RKO (cell line): ENCODE results near the gene PTBP3.

Experiments
- DNase-seq: peaks from one replicate; pipeline ENCODE4 v3.0.0-alpha.2; 2016; ENCODE audit warnings: low spot score

The PTBP3 gene

DNA sequence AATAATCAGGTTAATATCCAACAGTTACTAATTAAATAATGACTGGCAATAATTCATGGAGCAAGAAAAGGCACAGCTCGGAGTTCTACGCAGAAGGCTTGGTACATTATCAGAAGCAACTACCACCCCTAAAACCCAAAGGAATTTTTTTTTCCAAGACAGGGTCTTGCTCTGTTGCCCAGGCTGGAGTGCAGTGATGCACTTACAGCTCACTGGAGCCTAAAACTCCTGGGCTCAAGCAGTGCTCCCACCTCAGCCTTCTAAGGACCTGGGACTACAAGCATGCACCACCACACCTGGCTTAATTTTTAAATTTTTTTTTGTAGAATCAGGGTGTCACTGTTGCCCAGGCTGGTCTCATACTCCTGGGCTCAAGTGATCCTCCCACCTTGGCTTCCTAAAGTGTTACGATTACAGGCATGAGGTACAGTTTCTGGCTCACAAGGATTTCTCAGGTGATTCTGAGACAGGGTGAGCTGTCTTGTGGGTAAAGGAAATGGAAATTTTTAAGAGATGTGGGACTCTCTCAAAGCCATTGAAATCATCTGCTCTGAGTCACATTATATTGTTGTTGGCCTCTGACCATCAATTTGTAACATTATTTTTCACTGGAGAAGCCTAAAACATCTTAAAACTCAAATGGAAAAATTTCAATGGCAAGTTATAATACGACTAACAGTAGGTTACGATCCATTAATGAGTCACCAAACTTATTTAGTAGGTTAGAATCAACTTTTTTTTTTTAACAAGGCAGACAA, 26.8 kb upstream of the PTBP3 start:
- DNase-seq: no peak

DNA sequence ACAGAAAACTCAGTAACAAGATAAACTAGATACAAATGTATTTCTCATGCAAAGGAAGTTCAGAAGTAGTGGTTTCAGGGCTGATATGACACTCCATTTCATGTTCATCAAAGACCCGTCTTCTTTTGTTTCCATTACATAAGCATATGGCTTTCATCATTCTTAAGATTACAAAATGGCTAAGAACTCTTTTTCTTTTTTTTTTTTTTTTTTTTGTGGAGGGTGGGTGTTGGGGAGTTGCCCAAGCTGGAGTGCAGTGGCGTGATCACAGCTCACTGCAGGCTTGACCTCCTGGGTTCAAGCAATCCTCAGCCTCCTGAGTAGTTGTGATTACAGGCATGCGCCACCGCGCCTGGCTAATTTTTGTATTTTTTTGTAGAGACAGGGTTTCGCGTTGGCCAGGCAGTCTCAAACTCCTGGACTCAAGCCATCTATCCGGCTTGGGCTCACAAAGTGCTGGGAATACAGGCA, 22.0 kb upstream of the PTBP3 start:
- DNase-seq: no peak

DNA sequence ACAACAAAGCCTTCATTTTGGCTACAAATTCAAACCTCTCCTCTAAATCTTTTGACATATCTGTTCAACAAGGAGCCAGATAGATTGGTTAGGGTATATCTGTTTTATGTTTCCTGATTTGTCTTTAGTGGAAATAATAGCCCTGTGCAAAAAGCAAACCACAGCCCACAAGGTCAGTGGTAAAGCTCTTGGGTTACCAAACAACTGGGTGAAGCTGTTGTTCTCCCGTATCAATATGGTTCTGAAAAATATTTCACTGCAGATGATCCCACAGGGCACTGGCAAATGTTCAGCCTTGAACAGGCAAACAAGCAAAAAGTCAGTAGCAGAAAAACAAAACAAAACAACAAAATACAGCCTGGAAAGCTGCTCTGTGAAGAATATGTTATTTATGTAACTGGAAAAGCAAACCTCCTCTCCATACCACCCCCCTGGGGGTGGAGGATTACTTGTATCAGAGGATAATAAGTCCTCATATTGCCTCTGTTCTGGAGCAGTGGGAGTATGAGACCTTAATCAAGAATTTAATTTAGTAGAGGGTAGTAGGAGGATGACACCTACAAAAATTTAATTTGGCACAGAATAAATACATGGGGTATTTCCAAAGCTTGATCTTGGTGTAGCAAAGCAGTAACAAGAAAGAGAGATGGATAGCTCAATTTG, 20.8 kb upstream of the PTBP3 start:
- no peak for DNase-seq

DNA sequence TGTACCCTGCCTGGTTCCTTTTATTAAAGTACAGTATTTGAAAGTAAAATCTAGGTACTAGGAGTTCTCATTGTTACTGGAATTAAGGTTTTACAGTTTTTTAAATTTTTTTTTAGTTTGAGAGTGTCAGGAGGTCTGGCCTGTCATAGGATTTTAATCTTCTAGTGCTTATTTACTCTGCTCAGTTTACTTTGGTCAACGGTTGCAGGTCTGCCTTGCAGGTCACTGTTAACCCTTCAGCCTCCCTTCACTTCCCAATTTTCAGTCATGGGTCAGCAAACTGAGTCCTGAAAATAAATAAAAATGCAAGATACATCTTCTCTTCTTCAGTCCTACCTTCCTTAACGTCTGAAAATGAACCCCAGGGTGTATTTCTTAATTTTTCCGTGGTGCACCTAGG, 18.8 kb upstream of the PTBP3 start:
- no peak for DNase-seq

DNA sequence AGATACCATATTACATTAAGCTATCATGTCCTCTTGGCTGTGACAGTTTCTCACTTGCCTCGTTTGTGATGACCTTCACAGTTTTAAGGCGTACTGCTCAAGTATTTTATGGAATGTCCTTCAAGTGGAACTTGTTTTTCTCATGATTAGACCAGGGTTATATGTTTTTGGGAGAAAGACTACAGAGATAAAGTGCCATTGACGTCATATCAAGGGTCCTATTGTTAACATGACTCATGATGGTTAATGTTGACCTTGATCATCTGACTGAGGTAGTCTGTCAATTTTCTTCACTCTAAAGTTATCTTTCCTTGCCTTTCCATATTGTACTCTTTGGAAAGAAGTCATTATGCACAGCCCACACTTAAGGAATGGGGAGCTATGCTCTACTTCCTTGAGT, 17.8 kb upstream of the PTBP3 start:
- DNase-seq: no peak

DNA sequence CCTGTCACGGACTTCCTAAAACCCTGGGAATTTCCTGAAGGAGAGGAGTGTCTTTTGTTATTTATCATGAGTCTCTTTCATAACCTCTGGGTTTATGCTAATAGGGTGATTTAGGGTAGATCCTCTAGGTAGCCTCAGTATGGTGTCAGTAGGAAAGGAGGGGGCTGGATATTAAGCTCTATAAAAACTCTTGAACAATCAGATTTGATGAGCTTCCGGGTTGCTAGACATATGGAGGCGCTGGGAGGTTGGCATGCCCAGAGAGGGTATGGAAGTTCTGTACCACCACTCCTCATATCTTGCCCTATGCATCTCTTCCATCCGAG, 15.6 kb upstream of the PTBP3 start:
- DNase-seq: no peak

DNA sequence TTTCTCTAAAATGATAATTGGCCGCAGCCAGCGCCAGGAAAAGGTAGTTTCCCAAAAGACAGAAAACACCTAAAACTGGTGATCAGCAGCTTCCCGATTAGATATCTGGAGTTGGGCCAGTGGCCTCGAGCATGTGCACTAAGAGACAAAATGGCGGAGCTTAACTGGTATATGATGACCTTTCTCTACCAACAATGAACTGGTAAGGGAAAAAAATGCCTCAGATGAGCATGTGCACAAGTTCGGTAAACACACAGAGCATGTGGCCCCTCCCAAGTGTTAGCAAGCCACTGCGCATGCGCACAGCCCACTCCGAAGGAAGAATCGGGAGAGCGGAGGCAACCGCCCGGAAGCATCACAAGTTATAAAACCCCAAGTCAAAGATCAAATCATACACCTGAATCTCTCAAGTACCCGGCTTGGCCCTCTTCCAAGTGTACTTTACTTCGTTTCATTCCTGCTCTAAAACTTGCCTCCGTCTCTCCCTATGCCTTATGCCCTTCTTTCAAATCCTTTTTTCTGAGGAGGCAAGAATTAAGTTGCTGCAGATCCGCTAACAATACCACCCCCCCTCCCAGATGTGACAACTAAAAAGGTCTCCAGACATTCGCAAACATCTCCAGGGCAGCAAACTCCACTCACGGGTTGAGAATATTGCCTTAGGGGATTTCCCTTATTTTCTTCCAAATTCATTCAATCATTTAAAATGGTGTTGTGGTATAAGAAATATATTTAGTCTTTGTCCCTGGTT, 15.0 kb upstream of the PTBP3 start:
- DNase-seq: no peak

DNA sequence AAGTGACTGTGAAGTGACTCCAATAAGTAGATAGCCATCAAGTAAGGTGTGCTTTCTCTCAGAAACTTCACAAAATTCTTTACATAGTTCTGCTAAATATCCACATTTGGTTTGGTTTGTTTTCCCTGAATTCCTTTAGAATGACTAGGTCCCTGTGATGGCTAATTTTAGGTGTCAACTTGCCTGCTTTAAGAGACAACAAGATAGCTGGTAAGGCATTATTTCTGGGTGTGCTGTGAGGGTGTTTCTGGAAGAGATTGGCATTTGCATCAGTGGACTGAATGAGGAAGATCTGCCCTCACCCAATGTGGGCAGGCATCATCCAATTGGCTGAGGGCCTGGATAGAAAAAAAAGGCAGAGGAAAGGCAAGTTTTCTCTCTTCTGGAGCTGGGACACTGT, 8.3 kb upstream of the PTBP3 start:
- DNase-seq: no peak

DNA sequence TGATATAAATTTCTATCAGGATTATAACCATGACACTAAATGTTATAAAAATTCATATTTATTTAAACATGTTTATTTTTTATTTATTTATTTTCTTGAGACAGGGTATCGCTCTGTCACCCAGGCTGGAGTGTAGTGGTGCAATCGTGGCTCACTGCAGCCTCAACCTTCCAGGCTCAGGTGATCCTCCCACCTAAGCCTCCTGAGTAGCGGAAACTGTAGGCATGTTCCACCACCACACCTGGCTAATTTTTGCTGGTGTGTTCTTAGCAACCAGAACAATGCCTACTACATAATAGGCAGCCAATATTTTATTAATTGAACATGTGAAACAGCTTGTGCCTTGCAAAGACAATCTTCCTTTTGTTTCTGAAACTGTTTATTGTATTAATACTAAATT, 6.5 kb upstream of the PTBP3 start:
- DNase-seq: no peak

DNA sequence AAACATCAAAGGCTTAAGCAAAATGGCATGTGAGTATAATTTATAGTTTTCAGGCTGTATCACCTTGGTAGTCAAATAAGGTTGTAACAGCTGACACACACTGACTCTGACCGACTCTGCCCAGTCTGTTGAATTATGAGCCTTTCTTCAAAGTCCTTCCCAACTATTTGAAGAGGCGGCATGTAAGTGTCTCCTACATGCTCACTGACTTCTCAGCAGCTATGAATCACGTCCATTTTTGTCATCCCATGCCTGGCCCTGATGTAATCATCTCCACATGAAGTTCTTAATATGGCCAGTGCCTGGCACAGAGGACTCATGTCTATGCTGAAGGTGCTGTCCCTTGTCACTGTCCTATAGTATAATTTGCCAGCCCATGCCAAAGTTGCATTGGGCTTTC, 5.1 kb upstream of the PTBP3 start:
- peak; percentile 90 for DNase-seq

DNA sequence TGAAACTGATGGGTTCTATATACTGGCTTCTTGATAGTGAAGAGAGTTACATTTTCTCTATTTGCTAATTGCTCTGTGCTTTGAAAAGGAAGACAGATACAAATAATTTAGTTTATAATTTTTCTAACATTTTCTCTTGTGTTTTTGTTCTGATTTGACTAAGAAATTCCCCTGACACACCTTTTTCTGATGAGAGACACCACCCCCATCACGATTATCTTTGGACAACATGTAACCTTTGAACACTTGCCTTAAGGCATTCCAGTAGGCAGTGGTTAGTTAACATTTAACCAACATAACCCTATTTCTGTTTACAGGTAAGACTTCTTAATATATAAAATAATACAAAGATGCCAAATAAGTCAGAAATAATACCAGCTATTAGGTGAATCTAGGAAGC, 4.1 kb upstream of the PTBP3 start:
- no peak for DNase-seq

DNA sequence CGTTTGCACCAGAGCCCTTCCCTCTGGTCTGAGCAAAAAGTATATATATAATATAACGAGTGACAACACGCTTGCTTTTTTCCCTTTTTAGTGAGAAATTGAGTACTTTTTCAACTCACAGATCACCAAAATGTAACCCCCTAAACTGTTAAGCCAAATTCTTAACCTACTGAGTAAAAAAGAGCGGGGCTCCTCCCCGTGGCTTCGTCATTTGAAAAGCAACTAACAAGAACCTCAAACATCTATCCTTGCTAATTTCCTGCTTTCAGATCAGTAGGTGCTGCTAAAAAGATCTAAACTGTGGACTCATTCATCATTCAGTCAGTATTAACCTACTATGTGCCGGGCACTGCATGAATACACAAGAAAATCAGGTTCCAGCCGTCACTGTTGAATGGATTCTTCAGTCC, 1.0 kb upstream of the PTBP3 start:
- DNase-seq: peak; percentile 88

DNA sequence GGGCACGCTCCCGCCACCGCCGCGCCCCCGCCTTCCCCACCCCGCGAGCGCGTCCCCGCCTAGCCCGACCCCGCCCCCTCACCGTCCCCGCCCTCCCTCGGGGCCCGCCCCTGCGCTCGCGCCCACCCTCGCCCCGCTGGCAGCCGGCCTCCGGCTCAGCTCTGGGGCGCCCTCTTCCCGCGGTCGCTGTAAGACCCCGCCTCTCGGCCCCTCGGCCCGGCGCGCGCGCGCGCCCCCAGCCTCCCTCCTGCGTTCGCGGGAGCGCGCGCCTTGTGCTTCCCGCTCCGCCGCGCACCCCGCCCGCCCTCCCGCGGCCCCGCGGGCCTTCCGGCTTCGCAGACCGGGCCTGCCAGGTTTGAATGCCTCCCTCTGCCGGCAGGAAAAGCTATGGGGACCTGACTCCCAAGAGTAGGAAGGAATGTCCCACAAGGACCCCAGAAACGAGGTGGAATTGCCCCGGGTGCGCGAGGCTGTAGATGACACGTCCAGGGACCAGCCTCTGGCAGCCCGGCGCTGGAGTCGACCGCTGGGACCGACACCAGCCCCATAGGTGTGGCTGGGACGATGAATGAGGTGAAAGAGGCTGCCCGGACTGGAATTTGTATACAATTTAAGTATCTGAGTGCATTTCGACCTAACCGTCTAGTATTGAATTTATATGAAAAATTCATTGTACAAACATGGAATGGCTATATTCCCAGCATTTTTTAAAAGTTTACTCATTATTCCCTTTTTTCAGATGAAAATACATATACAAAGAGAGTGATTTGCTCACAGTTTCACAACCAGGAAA, 416 bp upstream of the PTBP3 start:
- DNase-seq: peak; percentile 96

DNA sequence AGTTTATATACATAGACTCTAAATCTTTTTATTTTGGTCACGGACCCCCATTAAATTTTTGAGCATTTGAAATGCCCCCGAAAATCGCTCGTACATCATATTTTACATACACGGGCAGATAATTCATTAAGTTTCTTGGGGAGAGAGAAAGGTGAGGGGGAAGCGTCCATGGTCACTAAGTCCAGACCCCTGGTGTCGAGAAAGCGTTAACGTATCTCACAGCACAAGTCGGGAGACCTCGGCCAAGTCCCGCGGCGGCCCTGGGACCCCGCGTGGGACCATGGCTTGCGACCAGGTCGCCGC, 794 bp downstream of the PTBP3 start:
- peak; percentile 81 for DNase-seq

DNA sequence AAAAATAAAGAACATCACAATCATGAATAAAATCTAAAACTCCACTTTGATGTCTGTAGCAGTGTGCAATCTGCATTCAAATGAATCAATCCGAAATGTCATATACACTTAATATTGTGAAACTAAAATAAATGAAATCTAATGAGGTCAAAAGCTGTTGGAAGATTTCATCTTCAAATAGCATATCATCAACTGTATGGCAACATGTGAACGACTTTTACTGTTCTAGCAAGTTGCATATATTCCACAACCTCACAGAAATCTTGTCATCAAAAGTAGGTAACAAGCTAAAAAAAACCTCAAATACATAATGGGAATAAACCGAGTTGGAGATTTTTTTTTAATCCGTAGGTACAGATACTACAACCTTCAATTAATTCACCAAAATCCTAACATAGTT, 1.2 kb downstream of the PTBP3 start:
- DNase-seq: peak; percentile 59

DNA sequence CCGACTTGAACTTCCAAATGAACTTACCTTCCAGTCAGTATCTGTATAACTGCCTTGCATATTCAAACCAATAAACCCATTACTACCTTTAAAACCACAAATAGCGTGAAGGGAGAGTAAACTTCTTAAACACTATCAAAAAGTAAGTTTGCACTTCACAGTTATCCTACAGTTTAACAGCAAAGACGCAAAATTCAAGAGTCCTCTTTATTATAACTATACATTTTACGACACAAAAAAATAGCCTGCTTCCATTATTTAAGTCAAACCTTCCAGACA, 1.8 kb downstream of the PTBP3 start:
- peak; percentile 70 for DNase-seq

DNA sequence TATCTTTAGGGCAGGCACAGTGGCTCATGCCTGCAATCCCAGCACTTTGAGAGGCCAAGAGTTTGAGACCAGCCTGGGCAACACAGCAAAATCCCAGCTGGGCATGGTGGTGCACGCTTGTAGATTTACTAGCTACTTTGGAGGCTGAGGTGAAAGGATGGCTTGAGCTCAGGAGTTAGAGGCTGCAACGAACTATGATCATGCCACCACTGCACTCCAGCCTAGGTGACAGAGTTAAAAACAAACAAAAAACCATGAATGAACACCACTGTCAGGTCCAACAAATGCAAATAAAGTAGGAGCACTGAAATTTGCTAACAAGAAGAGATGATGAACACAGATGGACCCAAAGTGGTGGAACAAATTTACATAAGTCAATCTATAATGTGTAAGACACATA, 4.9 kb downstream of the PTBP3 start:
- no peak for DNase-seq

DNA sequence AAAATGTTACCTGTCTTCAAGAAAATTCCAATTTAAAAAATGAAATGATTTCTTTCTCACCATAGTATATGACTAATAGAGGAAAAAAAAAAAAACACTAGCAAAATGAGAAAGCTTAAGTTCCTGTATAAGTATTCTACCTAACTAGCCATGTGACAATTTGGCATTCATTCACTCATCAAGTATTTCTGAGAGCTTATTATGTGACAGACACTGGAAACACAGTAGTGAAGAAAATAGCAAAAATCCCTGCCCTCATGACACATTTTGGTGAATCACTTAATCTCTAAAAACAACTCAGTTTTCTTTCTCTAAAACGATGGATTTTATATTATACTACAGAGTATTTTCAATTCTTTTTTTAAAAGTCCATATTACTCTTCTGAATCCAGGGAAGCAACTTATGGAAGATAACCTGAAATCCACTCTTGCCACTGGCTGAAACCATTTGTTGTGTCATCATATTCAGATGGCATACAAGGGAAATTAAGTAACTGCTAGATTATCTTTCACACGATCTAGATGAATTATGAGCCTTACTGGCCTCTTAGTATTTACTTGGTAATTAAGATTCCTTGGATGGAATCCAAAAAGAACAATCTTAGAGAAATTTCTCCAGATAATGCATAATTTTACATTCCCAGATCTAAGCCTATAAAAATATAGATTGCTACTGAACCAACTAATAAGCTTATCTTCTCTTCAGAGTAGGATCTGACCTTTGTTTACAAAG, 5.5 kb downstream of the PTBP3 start:
- DNase-seq: peak; percentile 49

DNA sequence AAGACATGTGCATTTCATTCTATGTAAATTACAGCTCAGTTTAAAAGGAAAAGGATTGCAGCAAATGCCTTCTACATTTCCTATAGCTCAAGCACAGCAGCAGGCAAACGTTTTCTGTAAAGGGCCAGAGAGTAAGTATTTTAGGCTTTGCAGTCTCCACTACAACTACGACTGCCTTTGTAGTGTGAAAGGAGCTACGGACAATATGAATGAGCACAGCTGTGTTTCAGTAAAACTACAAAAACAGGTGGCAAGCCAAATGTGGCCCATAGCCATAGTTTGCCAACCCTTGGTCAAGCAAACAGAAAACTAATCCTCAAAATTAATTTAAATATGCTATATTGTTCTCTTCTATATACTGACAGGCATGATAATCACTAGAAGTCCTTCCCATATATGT, 7.2 kb downstream of the PTBP3 start:
- DNase-seq: no peak

DNA sequence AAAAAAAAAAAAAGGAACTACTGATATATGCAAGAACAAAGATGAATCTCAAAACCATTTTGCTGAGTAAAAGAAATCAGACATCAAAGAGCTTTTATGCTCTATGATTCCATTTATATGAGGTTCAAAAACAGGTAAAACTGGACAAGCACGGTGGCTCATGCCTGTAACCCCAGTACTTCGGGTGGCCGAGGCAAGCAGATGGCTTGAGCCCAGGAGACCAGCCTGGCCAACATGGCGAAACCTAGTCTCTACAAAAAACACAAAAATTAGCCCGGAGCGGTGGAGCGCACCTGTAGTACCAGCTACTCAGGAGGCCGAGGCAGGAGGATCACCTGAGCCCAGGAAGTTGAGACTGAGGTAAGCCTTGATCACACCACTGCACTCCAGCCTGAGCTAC, 7.8 kb downstream of the PTBP3 start:
- DNase-seq: no peak

DNA sequence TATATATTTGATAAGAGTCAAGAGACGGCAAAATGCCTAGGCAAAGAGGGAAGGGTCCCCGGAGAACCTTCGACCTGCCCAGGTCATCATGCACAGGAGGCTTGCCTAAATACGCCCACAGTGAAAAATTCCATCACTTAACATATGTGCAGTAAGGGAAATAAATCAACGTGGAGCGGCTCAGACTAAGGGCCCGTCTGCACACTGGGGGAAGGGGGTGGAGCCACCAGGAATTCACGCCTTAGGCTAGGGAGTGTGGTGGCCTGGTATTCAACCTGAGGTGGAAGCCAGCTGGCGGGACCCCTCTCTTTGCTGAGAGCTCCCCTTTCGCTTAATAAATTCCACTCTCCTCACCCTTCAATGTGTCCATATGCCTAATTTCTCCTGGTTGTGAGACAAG, 8.3 kb downstream of the PTBP3 start:
- DNase-seq: no peak

DNA sequence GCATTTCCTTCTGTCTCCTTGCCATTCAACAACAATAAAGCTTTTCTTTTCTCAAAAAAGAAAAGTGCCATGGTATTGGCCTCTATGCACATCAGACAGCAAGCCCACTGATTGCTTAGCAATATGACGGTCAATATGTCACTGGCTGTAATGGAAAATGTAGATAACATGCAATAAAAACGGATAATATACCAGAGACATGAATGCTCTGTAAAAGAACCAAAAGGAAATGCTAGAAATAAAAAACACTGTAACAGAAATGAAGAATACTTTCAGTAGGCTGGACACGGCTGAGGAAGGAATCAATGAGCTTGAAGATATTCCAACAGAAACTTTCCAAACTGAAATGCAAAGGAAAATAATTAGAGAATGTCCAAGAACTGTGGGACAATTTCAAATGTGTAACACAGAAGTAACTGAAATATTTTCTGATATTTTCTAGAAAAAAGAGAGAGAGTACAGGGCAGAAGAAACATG, 10.0 kb downstream of the PTBP3 start:
- no peak for DNase-seq
